ENCODE data around the gene PRODH2. TPM values are rescaled to one million over a fixed set of nuclear protein-coding genes. Genes with fewer than 3 reads are reported as not detected.

PRODH2 gene
- total and polyA plus RNA-seq, 2 of the 13 experiments (the other 11 are each of a cell fraction or from before 2014, with no cell fraction given) = 86.7 to 118 TPM

DNA sequence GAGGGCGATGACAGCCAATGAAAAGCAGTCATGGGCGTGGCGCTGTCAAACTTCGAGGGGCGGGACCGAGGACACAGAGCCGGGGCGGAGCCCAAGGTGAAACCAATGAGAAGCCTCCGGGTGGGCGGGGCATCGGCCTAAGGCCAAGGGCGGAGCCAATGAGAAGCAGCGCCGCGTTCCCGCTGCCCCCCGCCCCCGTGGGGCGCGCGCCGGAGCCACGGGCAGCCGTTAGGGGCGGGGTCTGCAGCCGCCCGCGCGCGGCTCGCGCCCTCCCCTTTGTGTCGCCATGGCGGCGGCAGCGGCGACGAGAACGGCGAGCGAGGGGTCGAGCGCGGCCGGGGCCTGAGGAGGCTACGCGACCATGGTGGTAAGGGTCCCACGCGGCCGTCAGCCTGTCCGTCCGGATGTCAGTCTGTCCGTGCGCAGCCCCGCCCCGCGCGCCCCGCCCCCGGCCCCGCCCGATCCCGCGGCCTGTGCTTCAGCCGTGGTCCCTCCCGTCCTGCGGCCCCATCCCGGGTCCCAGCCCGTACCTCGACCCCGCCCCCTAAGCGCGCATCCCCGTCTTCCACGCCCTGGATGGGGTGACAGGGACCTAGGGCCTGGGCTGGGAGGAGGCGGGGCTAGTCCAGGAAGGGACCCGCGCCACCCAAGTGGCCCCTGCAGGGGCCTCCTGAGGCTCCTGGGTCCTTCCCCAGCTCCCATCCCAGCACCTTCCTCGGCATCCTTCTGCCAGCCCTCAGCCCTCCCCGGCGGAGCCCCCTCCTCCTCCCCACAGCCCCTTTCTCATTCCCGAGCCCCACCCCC is 37.1 kb downstream of the PRODH2 start, which contains the start of gene ARHGAP33 (continued):
- TF ChIP-seq ZNF512B (CRISPR knock-in tag; IDR thresholded peaks at IDR 0.05; ENCODE audit: borderline replicate concordance) (no peak), BRD4 (CRISPR knock-in tag; IDR thresholded peaks at IDR 0.05) (no peak), ZNF180 (CRISPR knock-in tag; IDR thresholded peaks at IDR 0.05; ENCODE audit: borderline replicate concordance, low read depth) (no peak), HOXA5 (CRISPR knock-in tag; IDR thresholded peaks at IDR 0.05) (no peak), ZNF20 (CRISPR knock-in tag; IDR thresholded peaks at IDR 0.05) (no peak), HOXA3 (CRISPR knock-in tag; IDR thresholded peaks at IDR 0.05) (peak; percentile 80), ZBTB20 (CRISPR knock-in tag; IDR thresholded peaks at IDR 0.05; ENCODE audit: borderline replicate concordance, low read depth) (no peak), TRIM24 (CRISPR knock-in tag; IDR thresholded peaks at IDR 0.05) (no peak), SP4 (CRISPR knock-in tag; IDR thresholded peaks at IDR 0.05) (peak; percentile 97), HMG20B (CRISPR knock-in tag; conservative IDR thresholded peaks at IDR 0.05) (no peak), PATZ1 (CRISPR knock-in tag; IDR thresholded peaks at IDR 0.05) (peak; percentile 51), PHF5A (CRISPR knock-in tag; IDR thresholded peaks at IDR 0.05; ENCODE audit: low read depth, unreplicated experiment) (no peak), ARNT (IDR thresholded peaks at IDR 0.05) (no peak), JUN (CRISPR knock-in tag; IDR thresholded peaks at IDR 0.05) (no peak), DRAP1 (CRISPR knock-in tag; IDR thresholded peaks at IDR 0.05) (peak; percentile 90), MTF2 (CRISPR knock-in tag; IDR thresholded peaks at IDR 0.05; ENCODE audit: borderline replicate concordance) (no peak), TP53 (CRISPR knock-in tag; conservative IDR thresholded peaks at IDR 0.05) (no peak), NFYC (CRISPR knock-in tag; IDR thresholded peaks at IDR 0.05) (peak; percentile 82)
- TF ChIP-seq, protein P1, sequence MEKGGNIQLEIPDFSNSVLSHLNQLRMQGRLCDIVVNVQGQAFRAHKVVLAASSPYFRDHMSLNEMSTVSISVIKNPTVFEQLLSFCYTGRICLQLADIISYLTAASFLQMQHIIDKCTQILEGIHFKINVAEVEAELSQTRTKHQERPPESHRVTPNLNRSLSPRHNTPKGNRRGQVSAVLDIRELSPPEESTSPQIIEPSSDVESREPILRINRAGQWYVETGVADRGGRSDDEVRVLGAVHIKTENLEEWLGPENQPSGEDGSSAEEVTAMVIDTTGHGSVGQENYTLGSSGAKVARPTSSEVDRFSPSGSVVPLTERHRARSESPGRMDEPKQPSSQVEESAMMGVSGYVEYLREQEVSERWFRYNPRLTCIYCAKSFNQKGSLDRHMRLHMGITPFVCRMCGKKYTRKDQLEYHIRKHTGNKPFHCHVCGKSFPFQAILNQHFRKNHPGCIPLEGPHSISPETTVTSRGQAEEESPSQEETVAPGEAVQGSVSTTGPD (CRISPR knock-in tag; IDR thresholded peaks at IDR 0.05) = no peak
- TF ChIP-seq, protein P2, sequence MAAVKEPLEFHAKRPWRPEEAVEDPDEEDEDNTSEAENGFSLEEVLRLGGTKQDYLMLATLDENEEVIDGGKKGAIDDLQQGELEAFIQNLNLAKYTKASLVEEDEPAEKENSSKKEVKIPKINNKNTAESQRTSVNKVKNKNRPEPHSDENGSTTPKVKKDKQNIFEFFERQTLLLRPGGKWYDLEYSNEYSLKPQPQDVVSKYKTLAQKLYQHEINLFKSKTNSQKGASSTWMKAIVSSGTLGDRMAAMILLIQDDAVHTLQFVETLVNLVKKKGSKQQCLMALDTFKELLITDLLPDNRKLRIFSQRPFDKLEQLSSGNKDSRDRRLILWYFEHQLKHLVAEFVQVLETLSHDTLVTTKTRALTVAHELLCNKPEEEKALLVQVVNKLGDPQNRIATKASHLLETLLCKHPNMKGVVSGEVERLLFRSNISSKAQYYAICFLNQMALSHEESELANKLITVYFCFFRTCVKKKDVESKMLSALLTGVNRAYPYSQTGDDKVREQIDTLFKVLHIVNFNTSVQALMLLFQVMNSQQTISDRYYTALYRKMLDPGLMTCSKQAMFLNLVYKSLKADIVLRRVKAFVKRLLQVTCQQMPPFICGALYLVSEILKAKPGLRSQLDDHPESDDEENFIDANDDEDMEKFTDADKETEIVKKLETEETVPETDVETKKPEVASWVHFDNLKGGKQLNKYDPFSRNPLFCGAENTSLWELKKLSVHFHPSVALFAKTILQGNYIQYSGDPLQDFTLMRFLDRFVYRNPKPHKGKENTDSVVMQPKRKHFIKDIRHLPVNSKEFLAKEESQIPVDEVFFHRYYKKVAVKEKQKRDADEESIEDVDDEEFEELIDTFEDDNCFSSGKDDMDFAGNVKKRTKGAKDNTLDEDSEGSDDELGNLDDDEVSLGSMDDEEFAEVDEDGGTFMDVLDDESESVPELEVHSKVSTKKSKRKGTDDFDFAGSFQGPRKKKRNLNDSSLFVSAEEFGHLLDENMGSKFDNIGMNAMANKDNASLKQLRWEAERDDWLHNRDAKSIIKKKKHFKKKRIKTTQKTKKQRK (IDR thresholded peaks at IDR 0.05; ENCODE audit: low read length) = no peak
